ENCODE measurements around the gene BNC2. TPM values are rescaled to one million over a fixed set of nuclear protein-coding genes. Genes with fewer than 3 reads are reported as not detected.

Gene BNC2
- total and polyA plus RNA-seq, 2 experiments from 2014 or later: 19.3 to 20.7 TPM

- Histone ChIP-seq H3K4me2 (no peak overlapping the region), H4K20me1 (ENCODE audit: insufficient read depth, poor library complexity, severe bottlenecking) (no peaks in the 10 kb centered on the region), H3K36me3 (replicated peaks; ENCODE audit: insufficient read depth, low read depth) (no peaks in the 10 kb centered on the region), H2AFZ (no peak overlapping the region), H3K9me3 (ENCODE audit: low read depth) (no peaks in the 10 kb centered on the region), H3K4me3 (no peak overlapping the region), H3K4me1 (ENCODE audit: insufficient read depth) (peaks cover 4% of the 10 kb centered on the region), H3K27me3 (no peaks in the 10 kb centered on the region), H3K27ac (no peak overlapping the region), H3K9me2 (replicated peaks; ENCODE audit: insufficient read depth) (no peaks in the 10 kb centered on the region), H3K79me2 (no peaks in the 10 kb centered on the region)
- TF ChIP-seq CTCF (IDR thresholded peaks at IDR 0.05; ENCODE audit: poor library complexity) (no peak), EZH2 (IDR thresholded peaks at IDR 0.05; ENCODE audit: borderline replicate concordance) (no peak), EZH2phosphoT487 (IDR thresholded peaks at IDR 0.05; ENCODE audit: low read depth, severe bottlenecking, unreplicated experiment) (no peak)
- DNase-seq (ENCODE audit: low spot score): no peak
- 49% methylated on average over 7 of the region's 7 CpGs for WGBS (ENCODE audit: low lambda C conversion rate, missing lambda C conversion rate)
These were observed 448.9 kb downstream of the BNC2 start for GRCh38 chr9:16421532-16421931.

DNA sequence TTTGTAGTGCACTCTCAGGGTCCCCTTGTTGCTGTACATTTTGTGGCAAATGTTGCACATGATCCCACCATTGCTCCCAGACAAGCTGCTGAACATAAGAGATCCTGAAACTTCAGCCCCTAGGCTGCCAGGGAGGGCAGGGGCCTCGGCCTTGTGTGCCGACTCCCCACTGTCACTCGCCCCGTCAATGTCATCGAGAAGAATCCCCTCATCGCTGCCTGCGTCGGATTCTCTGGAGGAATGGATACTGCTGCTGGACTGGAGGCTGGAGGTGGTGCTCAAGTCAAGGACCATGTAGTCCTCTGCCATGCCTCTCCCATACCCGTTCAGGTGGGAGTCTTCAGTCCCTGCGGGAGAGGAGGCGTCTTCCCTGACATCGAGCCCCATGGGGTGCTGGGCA lies 451.3 kb downstream of the BNC2 start:
- H3K27me3 ChIP-seq: no peaks in the 10 kb centered on the region
- H3K36me3 ChIP-seq (replicated peaks; ENCODE audit: insufficient read depth, low read depth): no peaks in the 10 kb centered on the region
- no peaks in the 10 kb centered on the region for H3K79me2 ChIP-seq
- no peak overlapping the region for H2AFZ ChIP-seq
- H3K27ac ChIP-seq: no peak overlapping the region
- DNase-seq (ENCODE audit: low spot score): no peak
- no peak overlapping the region for H3K4me3 ChIP-seq
- peaks cover 7% of the 10 kb centered on the region for H3K4me1 ChIP-seq (ENCODE audit: insufficient read depth)
- no peak for TF ChIP-seq EZH2 (IDR thresholded peaks at IDR 0.05; ENCODE audit: borderline replicate concordance)
- TF ChIP-seq EZH2phosphoT487 (IDR thresholded peaks at IDR 0.05; ENCODE audit: low read depth, severe bottlenecking, unreplicated experiment): no peak
- TF ChIP-seq CTCF (IDR thresholded peaks at IDR 0.05; ENCODE audit: poor library complexity): no peak
- no peak overlapping the region for H3K4me2 ChIP-seq
- WGBS (ENCODE audit: low lambda C conversion rate, missing lambda C conversion rate): 97% methylated on average over 12 of the region's 12 CpGs
- H3K9me2 ChIP-seq (replicated peaks; ENCODE audit: insufficient read depth): no peaks in the 10 kb centered on the region
- H3K9me3 ChIP-seq (ENCODE audit: low read depth): no peaks in the 10 kb centered on the region
- H4K20me1 ChIP-seq (ENCODE audit: insufficient read depth, poor library complexity, severe bottlenecking): no peaks in the 10 kb centered on the region

DNA sequence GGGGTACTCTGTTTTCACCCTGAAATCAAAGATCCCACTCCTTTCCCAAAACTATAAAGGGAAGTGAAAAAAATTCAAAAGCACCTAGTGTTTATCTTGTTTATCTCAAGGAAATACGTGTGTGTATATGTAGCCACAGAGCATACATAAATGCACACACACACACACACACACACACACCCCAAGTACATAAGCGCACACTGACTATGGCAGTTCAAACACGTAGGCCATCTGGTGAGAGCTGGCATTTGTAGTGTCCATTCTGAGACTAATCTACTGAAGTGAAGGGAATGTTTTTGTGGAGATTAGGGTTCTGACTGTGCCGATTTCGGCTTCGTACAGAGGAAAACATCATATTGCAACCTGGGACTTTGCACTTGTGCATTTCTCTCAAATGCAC lies 451.7 kb downstream of the BNC2 start:
- Histone ChIP-seq H4K20me1 (ENCODE audit: insufficient read depth, poor library complexity, severe bottlenecking) (no peaks in the 10 kb centered on the region), H3K79me2 (no peaks in the 10 kb centered on the region), H3K4me3 (no peak overlapping the region), H3K36me3 (replicated peaks; ENCODE audit: insufficient read depth, low read depth) (no peaks in the 10 kb centered on the region), H3K9me2 (replicated peaks; ENCODE audit: insufficient read depth) (no peaks in the 10 kb centered on the region), H3K4me2 (no peak overlapping the region), H2AFZ (no peak overlapping the region), H3K27ac (no peak overlapping the region), H3K4me1 (ENCODE audit: insufficient read depth) (peaks cover 10% of the 10 kb centered on the region), H3K9me3 (ENCODE audit: low read depth) (no peaks in the 10 kb centered on the region), H3K27me3 (no peaks in the 10 kb centered on the region)
- no peak for TF ChIP-seq EZH2 (IDR thresholded peaks at IDR 0.05; ENCODE audit: borderline replicate concordance)
- no peak for TF ChIP-seq CTCF (IDR thresholded peaks at IDR 0.05; ENCODE audit: poor library complexity)
- TF ChIP-seq EZH2phosphoT487 (IDR thresholded peaks at IDR 0.05; ENCODE audit: low read depth, severe bottlenecking, unreplicated experiment): no peak
- DNase-seq (ENCODE audit: low spot score): no peak
- 81% methylated on average over 6 of the region's 6 CpGs for WGBS (ENCODE audit: low lambda C conversion rate, missing lambda C conversion rate)

DNA sequence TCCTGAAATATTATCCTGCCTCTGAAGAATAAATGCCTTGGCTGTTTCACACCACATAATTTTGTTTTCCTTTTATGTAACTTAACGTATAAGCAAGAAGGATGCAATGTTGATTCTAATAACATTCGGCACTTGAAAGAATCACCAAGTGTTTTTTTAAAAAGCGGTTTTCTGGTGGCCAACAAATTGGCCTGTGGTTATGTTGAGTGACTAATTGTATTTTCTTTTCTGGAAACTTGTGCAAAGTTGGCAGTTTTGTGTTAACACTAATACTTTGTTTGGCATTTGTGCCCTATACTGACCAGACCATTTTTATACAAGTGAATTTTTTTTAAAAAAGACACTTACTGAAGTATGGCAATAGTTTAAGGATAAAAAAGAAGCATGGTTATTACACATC lies 452.7 kb downstream of the BNC2 start:
- Histone ChIP-seq H3K36me3 (replicated peaks; ENCODE audit: insufficient read depth, low read depth) (no peaks in the 10 kb centered on the region), H3K4me2 (peak overlapping the region; percentile 58), H4K20me1 (ENCODE audit: insufficient read depth, poor library complexity, severe bottlenecking) (no peaks in the 10 kb centered on the region), H3K9me2 (replicated peaks; ENCODE audit: insufficient read depth) (no peaks in the 10 kb centered on the region), H3K4me3 (no peak overlapping the region), H2AFZ (no peak overlapping the region), H3K9me3 (ENCODE audit: low read depth) (no peaks in the 10 kb centered on the region), H3K27ac (peak overlapping the region; percentile 62), H3K4me1 (ENCODE audit: insufficient read depth) (peaks cover 10% of the 10 kb centered on the region), H3K79me2 (no peaks in the 10 kb centered on the region), H3K27me3 (no peaks in the 10 kb centered on the region)
- 81% methylated on average over 3 of the region's 3 CpGs for WGBS (ENCODE audit: low lambda C conversion rate, missing lambda C conversion rate)
- no peak for DNase-seq (ENCODE audit: low spot score)
- TF ChIP-seq CTCF (IDR thresholded peaks at IDR 0.05; ENCODE audit: poor library complexity) (no peak), EZH2 (IDR thresholded peaks at IDR 0.05; ENCODE audit: borderline replicate concordance) (no peak), EZH2phosphoT487 (IDR thresholded peaks at IDR 0.05; ENCODE audit: low read depth, severe bottlenecking, unreplicated experiment) (no peak)
